SU-DHL-6 (cell line): ENCODE measurements around the gene VASN.

Experiments used
- H2AFZ ChIP-seq: fragments of 200-600 bp; sonication (generic); 2 replicates; pipeline ENCODE4 v1.6.1; 2014; ENCODE audit warnings: low read depth, mild to moderate bottlenecking, moderate library complexity, mixed read lengths, antibody characterized with exemption, low read length; ENCODE audit not compliant: severe bottlenecking
- H3F3A ChIP-seq: fragments of 200-600 bp; shearing (Covaris generic); 2 replicates; pipeline ENCODE4 v1.6.0; 2016; ENCODE audit warnings: antibody characterized with exemption, mild to moderate bottlenecking; ENCODE audit not compliant: insufficient read depth
- H3K27ac ChIP-seq: fragments of 200-600 bp; sonication (generic); 2 replicates; pipeline ENCODE4 v1.5.1; 2016; ENCODE audit warnings: low read depth, mild to moderate bottlenecking, low read length, moderate library complexity, mixed read lengths
- H3K27me3 ChIP-seq: fragments of 200-600 bp; sonication (generic), shearing (Covaris generic); 2 replicates; pipeline ENCODE4 v1.6.0; 2014; ENCODE audit warnings: mild to moderate bottlenecking, low read length
- H3K36me3 ChIP-seq: fragments of 200-600 bp; sonication (generic); 2 replicates; pipeline ENCODE4 v1.6.1; 2014; ENCODE audit warnings: mild to moderate bottlenecking, low read length, mixed read lengths
- H3K4me2 ChIP-seq: fragments of 300-600, 200-600 bp; shearing (Covaris generic), sonication (generic); 2 replicates; pipeline ENCODE4 v1.6.0; 2014; ENCODE audit warnings: low read length, low read depth, mild to moderate bottlenecking; ENCODE audit not compliant: poor library complexity, severe bottlenecking
- H3K4me3 ChIP-seq: fragments of 200-600 bp; sonication (generic); 2 replicates; pipeline ENCODE4 v1.5.1; 2014; ENCODE audit warnings: antibody characterized with exemption, low read length, mild to moderate bottlenecking, mixed read lengths; ENCODE audit not compliant: insufficient read depth, poor library complexity, severe bottlenecking
- H3K79me2 ChIP-seq: fragments of 200-600 bp; sonication (generic); 2 replicates; pipeline ENCODE4 v1.6.1; 2014; ENCODE audit warnings: mild to moderate bottlenecking, low read length, moderate library complexity; ENCODE audit not compliant: insufficient read depth
- H3K9ac ChIP-seq: fragments of 200-600 bp; sonication (generic); 2 replicates; pipeline ENCODE4 v1.7.0; 2014; ENCODE audit warnings: mild to moderate bottlenecking, low read length
- H3K9me2 ChIP-seq: fragments of 200-600 bp; sonication (generic); replicated peaks from 2 replicates; pipeline ENCODE4 v1.6.1; 2014; ENCODE audit warnings: low read length; ENCODE audit not compliant: insufficient read depth
- H3K9me3 ChIP-seq: fragments of 200-600 bp; sonication (generic); 2 replicates; pipeline ENCODE4 v1.6.1; 2014; ENCODE audit warnings: low read length, mixed read lengths; ENCODE audit not compliant: insufficient read depth
- H4K20me1 ChIP-seq: fragments of 200-600 bp; sonication (generic); 2 replicates; pipeline ENCODE4 v1.6.1; 2014; ENCODE audit warnings: low read depth, mild to moderate bottlenecking, antibody characterized with exemption, low read length, moderate library complexity, mixed read lengths
- EZH2phosphoT487 ChIP-seq: fragments of 200-600 bp; sonication (generic), shearing (Covaris generic); conservative IDR thresholded peaks from 2 replicates; pipeline ENCODE4 v1.6.1; 2018; ENCODE audit warnings: mild to moderate bottlenecking, antibody characterized with exemption, low read length, moderate library complexity, mixed read lengths
- TF ChIP-seq, protein P1 (sequence below): fragments of 200-600 bp; sonication (generic); IDR thresholded peaks from one replicate; pipeline ENCODE4 v1.5.1; 2017; ENCODE audit warnings: antibody characterized with exemption, mild to moderate bottlenecking, low read length, moderate library complexity; ENCODE audit not compliant: insufficient read depth, poor library complexity, severe bottlenecking

The VASN gene

DNA sequence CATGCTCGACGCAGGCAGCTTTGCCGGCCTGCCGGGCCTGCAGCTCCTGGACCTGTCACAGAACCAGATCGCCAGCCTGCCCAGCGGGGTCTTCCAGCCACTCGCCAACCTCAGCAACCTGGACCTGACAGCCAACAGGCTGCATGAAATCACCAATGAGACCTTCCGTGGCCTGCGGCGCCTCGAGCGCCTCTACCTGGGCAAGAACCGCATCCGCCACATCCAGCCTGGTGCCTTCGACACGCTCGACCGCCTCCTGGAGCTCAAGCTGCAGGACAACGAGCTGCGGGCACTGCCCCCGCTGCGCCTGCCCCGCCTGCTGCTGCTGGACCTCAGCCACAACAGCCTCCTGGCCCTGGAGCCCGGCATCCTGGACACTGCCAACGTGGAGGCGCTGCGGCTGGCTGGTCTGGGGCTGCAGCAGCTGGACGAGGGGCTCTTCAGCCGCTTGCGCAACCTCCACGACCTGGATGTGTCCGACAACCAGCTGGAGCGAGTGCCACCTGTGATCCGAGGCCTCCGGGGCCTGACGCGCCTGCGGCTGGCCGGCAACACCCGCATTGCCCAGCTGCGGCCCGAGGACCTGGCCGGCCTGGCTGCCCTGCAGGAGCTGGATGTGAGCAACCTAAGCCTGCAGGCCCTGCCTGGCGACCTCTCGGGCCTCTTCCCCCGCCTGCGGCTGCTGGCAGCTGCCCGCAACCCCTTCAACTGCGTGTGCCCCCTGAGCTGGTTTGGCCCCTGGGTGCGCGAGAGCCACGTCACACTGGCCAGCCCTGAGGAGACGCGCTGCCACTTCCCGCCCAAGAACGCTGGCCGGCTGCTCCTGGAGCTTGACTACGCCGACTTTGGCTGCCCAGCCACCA lies 9.7 kb downstream of the VASN start:
- H3F3A ChIP-seq: no peaks in the 10 kb centered on the region
- no peak overlapping the region for H3K4me2 ChIP-seq
- no peaks in the 10 kb centered on the region for H3K79me2 ChIP-seq
- no peaks in the 10 kb centered on the region for H4K20me1 ChIP-seq
- H3K9ac ChIP-seq: no peak overlapping the region
- H3K9me2 ChIP-seq: no peaks in the 10 kb centered on the region
- H3K4me3 ChIP-seq: no peak overlapping the region
- H3K36me3 ChIP-seq: no peaks in the 10 kb centered on the region
- H3K27me3 ChIP-seq: no peaks in the 10 kb centered on the region
- TF ChIP-seq, protein P1, sequence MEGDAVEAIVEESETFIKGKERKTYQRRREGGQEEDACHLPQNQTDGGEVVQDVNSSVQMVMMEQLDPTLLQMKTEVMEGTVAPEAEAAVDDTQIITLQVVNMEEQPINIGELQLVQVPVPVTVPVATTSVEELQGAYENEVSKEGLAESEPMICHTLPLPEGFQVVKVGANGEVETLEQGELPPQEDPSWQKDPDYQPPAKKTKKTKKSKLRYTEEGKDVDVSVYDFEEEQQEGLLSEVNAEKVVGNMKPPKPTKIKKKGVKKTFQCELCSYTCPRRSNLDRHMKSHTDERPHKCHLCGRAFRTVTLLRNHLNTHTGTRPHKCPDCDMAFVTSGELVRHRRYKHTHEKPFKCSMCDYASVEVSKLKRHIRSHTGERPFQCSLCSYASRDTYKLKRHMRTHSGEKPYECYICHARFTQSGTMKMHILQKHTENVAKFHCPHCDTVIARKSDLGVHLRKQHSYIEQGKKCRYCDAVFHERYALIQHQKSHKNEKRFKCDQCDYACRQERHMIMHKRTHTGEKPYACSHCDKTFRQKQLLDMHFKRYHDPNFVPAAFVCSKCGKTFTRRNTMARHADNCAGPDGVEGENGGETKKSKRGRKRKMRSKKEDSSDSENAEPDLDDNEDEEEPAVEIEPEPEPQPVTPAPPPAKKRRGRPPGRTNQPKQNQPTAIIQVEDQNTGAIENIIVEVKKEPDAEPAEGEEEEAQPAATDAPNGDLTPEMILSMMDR: no peak
- no peak for TF ChIP-seq EZH2phosphoT487
- H2AFZ ChIP-seq: no peak overlapping the region
- no peak overlapping the region for H3K27ac ChIP-seq
- H3K9me3 ChIP-seq: no peaks in the 10 kb centered on the region

DNA sequence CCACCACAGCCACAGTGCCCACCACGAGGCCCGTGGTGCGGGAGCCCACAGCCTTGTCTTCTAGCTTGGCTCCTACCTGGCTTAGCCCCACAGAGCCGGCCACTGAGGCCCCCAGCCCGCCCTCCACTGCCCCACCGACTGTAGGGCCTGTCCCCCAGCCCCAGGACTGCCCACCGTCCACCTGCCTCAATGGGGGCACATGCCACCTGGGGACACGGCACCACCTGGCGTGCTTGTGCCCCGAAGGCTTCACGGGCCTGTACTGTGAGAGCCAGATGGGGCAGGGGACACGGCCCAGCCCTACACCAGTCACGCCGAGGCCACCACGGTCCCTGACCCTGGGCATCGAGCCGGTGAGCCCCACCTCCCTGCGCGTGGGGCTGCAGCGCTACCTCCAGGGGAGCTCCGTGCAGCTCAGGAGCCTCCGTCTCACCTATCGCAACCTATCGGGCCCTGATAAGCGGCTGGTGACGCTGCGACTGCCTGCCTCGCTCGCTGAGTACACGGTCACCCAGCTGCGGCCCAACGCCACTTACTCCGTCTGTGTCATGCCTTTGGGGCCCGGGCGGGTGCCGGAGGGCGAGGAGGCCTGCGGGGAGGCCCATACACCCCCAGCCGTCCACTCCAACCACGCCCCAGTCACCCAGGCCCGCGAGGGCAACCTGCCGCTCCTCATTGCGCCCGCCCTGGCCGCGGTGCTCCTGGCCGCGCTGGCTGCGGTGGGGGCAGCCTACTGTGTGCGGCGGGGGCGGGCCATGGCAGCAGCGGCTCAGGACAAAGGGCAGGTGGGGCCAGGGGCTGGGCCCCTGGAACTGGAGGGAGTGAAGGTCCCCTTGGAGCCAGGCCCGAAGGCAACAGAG lies 10.5 kb downstream of the VASN start:
- Histone ChIP-seq H3F3A (no peaks in the 10 kb centered on the region), H3K27me3 (no peaks in the 10 kb centered on the region), H3K9me2 (no peaks in the 10 kb centered on the region), H3K36me3 (no peaks in the 10 kb centered on the region), H4K20me1 (no peaks in the 10 kb centered on the region), H2AFZ (no peak overlapping the region), H3K4me2 (no peak overlapping the region), H3K9ac (no peak overlapping the region), H3K9me3 (no peaks in the 10 kb centered on the region), H3K27ac (no peak overlapping the region), H3K4me3 (no peak overlapping the region), H3K79me2 (no peaks in the 10 kb centered on the region)
- TF ChIP-seq EZH2phosphoT487: no peak
- TF ChIP-seq, protein P1: no peak

DNA sequence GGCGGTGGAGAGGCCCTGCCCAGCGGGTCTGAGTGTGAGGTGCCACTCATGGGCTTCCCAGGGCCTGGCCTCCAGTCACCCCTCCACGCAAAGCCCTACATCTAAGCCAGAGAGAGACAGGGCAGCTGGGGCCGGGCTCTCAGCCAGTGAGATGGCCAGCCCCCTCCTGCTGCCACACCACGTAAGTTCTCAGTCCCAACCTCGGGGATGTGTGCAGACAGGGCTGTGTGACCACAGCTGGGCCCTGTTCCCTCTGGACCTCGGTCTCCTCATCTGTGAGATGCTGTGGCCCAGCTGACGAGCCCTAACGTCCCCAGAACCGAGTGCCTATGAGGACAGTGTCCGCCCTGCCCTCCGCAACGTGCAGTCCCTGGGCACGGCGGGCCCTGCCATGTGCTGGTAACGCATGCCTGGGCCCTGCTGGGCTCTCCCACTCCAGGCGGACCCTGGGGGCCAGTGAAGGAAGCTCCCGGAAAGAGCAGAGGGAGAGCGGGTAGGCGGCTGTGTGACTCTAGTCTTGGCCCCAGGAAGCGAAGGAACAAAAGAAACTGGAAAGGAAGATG lies 11.2 kb downstream of the VASN start:
- Histone ChIP-seq H4K20me1 (no peaks in the 10 kb centered on the region), H3K36me3 (no peaks in the 10 kb centered on the region)

More for the DNA sequence above, 11.2 kb downstream of the VASN start:
- Histone ChIP-seq H3K9me2 (no peaks in the 10 kb centered on the region), H3K27me3 (no peaks in the 10 kb centered on the region), H3F3A (no peaks in the 10 kb centered on the region), H3K9me3 (no peaks in the 10 kb centered on the region), H3K27ac (no peak overlapping the region), H3K9ac (no peak overlapping the region), H3K79me2 (no peaks in the 10 kb centered on the region), H2AFZ (no peak overlapping the region), H3K4me3 (no peak overlapping the region), H3K4me2 (no peak overlapping the region)
- no peak for TF ChIP-seq EZH2phosphoT487
- TF ChIP-seq, protein P1: no peak
